B cell (primary cell): Measurements from ENCODE around the gene KCNJ6. TPM values are rescaled to one million over a fixed set of nuclear protein-coding genes. Genes with fewer than 3 reads are reported as not detected.
"Not testable (repeated sequence)": the region's sequence is repeated elsewhere in the genome, so short reads cannot be mapped to it uniquely, and the experiment has no call there.

Experiments
- ATAC-seq: fragments of 200-7000 bp; cut with Tn5 transposase; one replicate; pipeline ENCODE4 v1.10.0; 2021; ENCODE audit warnings: low read depth, mild to moderate bottlenecking, moderate number of reproducible peaks, moderate library complexity
- CTCF ChIA-PET: fragments of 350-600 bp; sonication (Branson Sonifier 250); formaldehyde crosslinking; loops from one replicate; lab custom pipeline; 2021; ENCODE audit warnings: antibody characterized with exemption, inconsistent platforms; lab: Charles Lee
- POLR2A ChIA-PET: fragments of 350-600 bp; sonication (Branson Sonifier 250); formaldehyde crosslinking; loops from one replicate; lab custom pipeline; 2021; ENCODE audit warnings: antibody characterized with exemption; lab: Charles Lee
- DNase-seq: peaks from one replicate; pipeline ENCODE4 v3.0.0; 2013
- H2AFZ ChIP-seq: 2 replicates; pipeline ENCODE4 v1.6.1; 2012; ENCODE audit warnings: mild to moderate bottlenecking, low read depth, low read length; ENCODE audit not compliant: insufficient read depth, poor library complexity, severe bottlenecking
- H3K27ac ChIP-seq, 2 donors: 1 replicate in 1 of 2; 2 replicates in 1 of 2; pipeline ENCODE4 v1.5.1; 2012 to 2013; ENCODE audit warnings: low read length in 2 of 2, mild to moderate bottlenecking in 2 of 2, moderate library complexity in 1 of 2
- H3K27me3 ChIP-seq, 4 experiments: fragments of 200-600 bp in 1 of 4; sonication (generic) in 1 of 4; replicated peaks in 1 of 4; 1 replicate in 2 of 4; 2 replicates in 2 of 4; pipeline versions ENCODE4 v1.6.1 to v1.7.0; 2013 to 2016; ENCODE audit warnings: low read length in 3 of 4, mild to moderate bottlenecking in 2 of 4, mixed read lengths in 1 of 4, moderate library complexity in 1 of 4; ENCODE audit not compliant: insufficient read depth in 4 of 4, control insufficient read depth in 3 of 4; ENCODE audit errors: control extremely low read depth in 1 of 4
- H3K36me3 ChIP-seq, 2 experiments: replicated peaks in 1 of 2; 1 replicate in 1 of 2; 2 replicates in 1 of 2; pipeline versions ENCODE4 v1.6.1 to v1.7.1; 2013; ENCODE audit warnings: low read length in 1 of 2; ENCODE audit not compliant: insufficient read depth in 2 of 2, control insufficient read depth in 1 of 2; ENCODE audit errors: control extremely low read depth in 1 of 2, extremely low read depth in 1 of 2
- H3K4me1 ChIP-seq, 2 donors: fragments of 200-600 bp in 1 of 2; sonication (generic) in 1 of 2; 1 replicate in 1 of 2; 2 replicates in 1 of 2; pipeline versions ENCODE4 v1.5.1 to v1.6.1; 2013 to 2017; ENCODE audit warnings: low read length in 2 of 2; ENCODE audit not compliant: control insufficient read depth in 2 of 2, insufficient read depth in 2 of 2
- H3K4me2 ChIP-seq: replicated peaks from 2 replicates; pipeline ENCODE3; 2012; ENCODE audit warnings: mild to moderate bottlenecking, low read depth, low read length; ENCODE audit not compliant: poor library complexity, severe bottlenecking
- H3K4me3 ChIP-seq, 5 experiments: fragments of 200-600 bp in 1 of 5; sonication (generic) in 1 of 5; 1 replicate in 3 of 5; 2 replicates in 2 of 5; pipeline versions ENCODE4 v1.5.1 to v1.7.0; 2011 to 2016; ENCODE audit warnings: low read length in 4 of 5, mild to moderate bottlenecking in 4 of 5, low read depth in 2 of 5, control low read depth in 1 of 5, moderate library complexity in 1 of 5; ENCODE audit not compliant: insufficient read depth in 1 of 5; ENCODE audit errors: control extremely low read depth in 1 of 5, extremely low read depth in 1 of 5
- H3K79me2 ChIP-seq: fragments of 200-600 bp; sonication (generic); one replicate; pipeline ENCODE4 v1.6.0; 2016; ENCODE audit warnings: low read length; ENCODE audit not compliant: control insufficient read depth, insufficient read depth
- H3K9ac ChIP-seq: fragments of 200-600 bp; sonication (generic); 2 replicates; pipeline ENCODE4 v1.6.1; 2017; ENCODE audit warnings: mild to moderate bottlenecking, low read length, moderate library complexity
- H3K9me3 ChIP-seq, 3 donors: one replicate each; pipeline versions ENCODE4 v1.6.1 to v1.7.1; 2013; ENCODE audit warnings: low read length in 2 of 3; ENCODE audit not compliant: control insufficient read depth in 2 of 3, insufficient read depth in 1 of 3; ENCODE audit errors: control extremely low read depth in 1 of 3
- H4K20me1 ChIP-seq: 2 replicates; pipeline ENCODE4 v1.6.0; 2012; ENCODE audit warnings: mild to moderate bottlenecking, low read length; ENCODE audit not compliant: insufficient read depth, control insufficient read depth, poor library complexity, severe bottlenecking
- H3K27ac Mint-ChIP-seq: one replicate; pipeline ENCODE4 v1.8.0; 2021; ENCODE audit warnings: mixed read lengths
- H3K27me3 Mint-ChIP-seq: one replicate; pipeline ENCODE4 v1.8.0; 2021; ENCODE audit warnings: mixed read lengths
- H3K4me1 Mint-ChIP-seq: one replicate; pipeline ENCODE4 v1.8.0; 2021; ENCODE audit warnings: mixed read lengths
- H3K4me3 Mint-ChIP-seq: one replicate; pipeline ENCODE4 v1.8.0; 2021; ENCODE audit warnings: mixed read lengths
- H3K9me3 Mint-ChIP-seq: one replicate; pipeline ENCODE4 v1.8.0; 2022; ENCODE audit warnings: mixed read lengths; ENCODE audit not compliant: insufficient read depth
- WGBS: methylation state at CpG from one replicate; pipeline ENCODE4 v1.1.5; 2013; ENCODE audit warnings: missing lambda C conversion rate; ENCODE audit not compliant: insufficient coverage; 5-methylcytosine and 5-hydroxymethylcytosine counted together
- intact Hi-C: fragments of 100-400 bp; cut with micrococcal nuclease; formaldehyde crosslinking; loops from one replicate; pipeline ENCODE4 v1.10.0; 2022
- polyA plus RNA-seq: library from polyadenylated mRNA; depleted of rRNA; stranded (reverse); fragments of >200 nt; gene quantifications from 2 replicates; pipeline ENCODE4 v1.2.3, GENCODE V29; 2012
- total RNA-seq, 2 donors: library from RNA; stranded (reverse); fragments of 120-200 nt in 1 of 2; gene quantifications; 1 replicate in 1 of 2; 2 replicates in 1 of 2; pipeline versions ENCODE4 v1.2.3 to v1.2.4, GENCODE V29; 2013 to 2022

KCNJ6 gene
- total and polyA plus RNA-seq, 2 donors (not counting 1 experiment from before 2014, with no cell fraction given) = not detected

GRCh38 chr21:37590836-37591235 lies 325.4 kb downstream of the KCNJ6 start:
- H3K36me3 ChIP-seq, H3K4me3 Mint-ChIP-seq, CTCF ChIA-PET, H3K9me3 ChIP-seq, POLR2A ChIA-PET, H3K27me3 ChIP-seq, H3K27ac ChIP-seq, H3K9me3 Mint-ChIP-seq, H2AFZ ChIP-seq, H3K4me1 Mint-ChIP-seq, ATAC-seq, H4K20me1 ChIP-seq, H3K4me2 ChIP-seq, H3K9ac ChIP-seq, H3K27me3 Mint-ChIP-seq, H3K79me2 ChIP-seq, H3K4me1 ChIP-seq, H3K27ac Mint-ChIP-seq, DNase-seq, intact Hi-C loops, H3K4me3 ChIP-seq: not testable (repeated sequence)
- WGBS = 93% methylated on average over 5 of the region's 8 CpGs

- H3K27me3 Mint-ChIP-seq, POLR2A ChIA-PET, intact Hi-C loops, H3K4me1 ChIP-seq, H3K27me3 ChIP-seq, H3K4me3 ChIP-seq, H3K79me2 ChIP-seq, H3K4me2 ChIP-seq, H3K9me3 Mint-ChIP-seq, H3K9me3 ChIP-seq, H2AFZ ChIP-seq, H3K4me3 Mint-ChIP-seq, H3K36me3 ChIP-seq, DNase-seq, H3K27ac Mint-ChIP-seq, H3K4me1 Mint-ChIP-seq, CTCF ChIA-PET, ATAC-seq, H4K20me1 ChIP-seq, H3K27ac ChIP-seq, H3K9ac ChIP-seq: not testable (repeated sequence)
- WGBS = 86% methylated on average over 3 of the region's 8 CpGs
These were observed 327.6 kb downstream of the KCNJ6 start for GRCh38 chr21:37588644-37589043.
